NCI-H2196 (cell line): ENCODE results near the gene FAM89B.

Source experiments
- DNase-seq: peaks from one replicate; lab custom pipeline; 2025; ENCODE audit not compliant: unreplicated experiment; lab: John Stamatoyannopoulos, UW

The FAM89B gene

DNA sequence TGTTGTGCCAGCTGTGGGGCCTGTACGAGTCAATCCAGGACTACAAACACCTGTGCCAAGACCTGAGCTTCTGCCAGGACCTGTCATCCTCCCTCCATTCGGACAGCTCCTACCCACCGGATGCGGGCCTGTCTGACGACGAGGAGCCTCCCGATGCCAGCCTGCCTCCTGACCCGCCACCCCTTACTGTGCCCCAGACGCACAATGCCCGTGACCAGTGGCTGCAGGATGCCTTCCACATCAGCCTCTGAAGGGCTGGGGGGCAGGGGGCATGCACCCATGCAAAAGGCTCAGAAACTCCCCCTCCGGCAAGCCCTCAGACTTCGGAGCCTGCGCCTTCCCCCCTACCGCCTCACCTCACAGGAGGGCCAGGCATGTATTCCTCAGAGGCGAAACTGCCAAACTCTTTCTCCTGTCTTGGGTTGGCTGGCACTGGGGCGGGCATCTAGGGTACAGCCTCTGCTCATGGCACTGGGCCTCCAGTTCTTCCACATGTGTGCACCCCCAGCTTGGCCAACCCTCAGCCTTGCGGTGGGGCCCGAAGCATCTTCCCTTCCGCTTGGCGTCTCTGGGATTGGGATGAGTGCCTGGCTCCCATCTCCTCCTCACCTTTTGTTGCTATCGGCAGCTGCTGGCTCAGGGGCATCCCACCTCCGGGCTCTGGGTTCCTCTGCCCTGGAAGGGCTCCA is 1.2 kb downstream of the FAM89B start:
- no peak for DNase-seq

DNA sequence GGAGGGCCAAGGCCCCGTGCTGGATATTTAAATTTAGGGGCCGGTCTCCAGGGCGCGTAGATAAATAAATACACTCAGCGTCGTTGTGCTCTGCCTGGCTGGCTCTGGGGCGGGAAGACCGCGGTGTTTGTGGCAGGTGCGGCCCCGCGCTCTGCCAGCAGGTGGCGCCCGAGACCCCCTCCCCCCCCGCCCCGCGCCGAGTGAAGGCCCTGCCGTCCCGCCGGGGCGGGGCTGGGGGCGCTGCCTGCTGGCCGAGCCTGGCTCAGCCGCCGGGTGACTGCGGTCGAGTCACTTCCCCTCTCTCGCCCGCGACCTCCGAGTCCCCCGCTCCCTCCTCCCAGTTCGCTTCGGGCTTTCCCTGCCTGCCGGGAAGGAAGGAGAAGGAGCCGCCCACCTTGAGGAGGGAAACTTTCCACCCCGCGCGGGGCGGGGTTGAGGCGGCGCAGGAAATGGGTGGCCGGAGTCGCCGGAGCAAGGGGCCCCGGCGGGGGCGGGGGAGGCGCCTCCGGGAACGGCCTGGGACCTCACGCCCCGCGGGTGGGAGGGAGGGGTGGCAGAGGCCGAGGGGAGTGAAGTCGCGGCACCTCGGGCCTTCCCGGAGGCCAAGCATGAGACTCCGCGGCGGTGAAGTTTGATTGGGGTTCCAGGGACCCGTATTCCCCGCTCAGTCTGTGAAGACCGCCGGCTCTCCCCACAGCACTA is 1.9 kb downstream of the FAM89B start:
- peak; percentile 91 for DNase-seq

DNA sequence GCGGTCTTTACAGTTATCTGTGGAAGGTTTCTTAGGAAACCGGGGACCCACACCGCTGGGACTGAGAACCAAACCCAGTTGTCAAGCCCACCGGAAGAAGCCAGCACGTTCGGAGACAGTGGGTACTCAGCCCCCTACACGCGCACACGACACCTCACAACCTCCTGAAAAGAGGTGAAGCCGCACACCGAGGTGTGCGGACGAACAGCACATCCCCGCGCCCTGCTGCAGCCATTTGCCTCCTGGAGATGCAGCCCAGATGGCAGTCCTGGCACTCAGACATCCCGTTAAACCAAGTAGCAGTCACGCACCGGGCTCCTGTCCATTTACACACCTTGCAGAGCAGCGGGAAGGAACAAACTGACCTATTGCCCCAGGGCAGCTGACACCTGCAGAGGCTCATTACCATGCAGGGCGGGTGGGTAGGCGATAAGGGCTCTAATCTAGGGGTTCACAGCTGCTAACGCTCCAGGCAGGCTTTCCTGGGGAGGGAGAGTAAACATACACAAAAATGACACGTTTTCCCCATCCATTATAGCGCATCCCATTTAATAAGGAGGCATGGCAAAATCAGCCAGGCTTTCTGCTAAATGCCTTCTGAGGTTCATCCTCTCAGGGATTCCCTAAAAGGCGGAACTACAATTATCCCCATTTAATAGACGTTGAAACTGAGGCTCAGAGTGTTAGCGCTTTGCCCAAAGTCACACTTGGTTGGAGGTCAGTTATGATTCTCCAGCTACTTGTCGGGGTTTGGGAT is 2.7 kb downstream of the FAM89B start:
- DNase-seq = no peak

DNA sequence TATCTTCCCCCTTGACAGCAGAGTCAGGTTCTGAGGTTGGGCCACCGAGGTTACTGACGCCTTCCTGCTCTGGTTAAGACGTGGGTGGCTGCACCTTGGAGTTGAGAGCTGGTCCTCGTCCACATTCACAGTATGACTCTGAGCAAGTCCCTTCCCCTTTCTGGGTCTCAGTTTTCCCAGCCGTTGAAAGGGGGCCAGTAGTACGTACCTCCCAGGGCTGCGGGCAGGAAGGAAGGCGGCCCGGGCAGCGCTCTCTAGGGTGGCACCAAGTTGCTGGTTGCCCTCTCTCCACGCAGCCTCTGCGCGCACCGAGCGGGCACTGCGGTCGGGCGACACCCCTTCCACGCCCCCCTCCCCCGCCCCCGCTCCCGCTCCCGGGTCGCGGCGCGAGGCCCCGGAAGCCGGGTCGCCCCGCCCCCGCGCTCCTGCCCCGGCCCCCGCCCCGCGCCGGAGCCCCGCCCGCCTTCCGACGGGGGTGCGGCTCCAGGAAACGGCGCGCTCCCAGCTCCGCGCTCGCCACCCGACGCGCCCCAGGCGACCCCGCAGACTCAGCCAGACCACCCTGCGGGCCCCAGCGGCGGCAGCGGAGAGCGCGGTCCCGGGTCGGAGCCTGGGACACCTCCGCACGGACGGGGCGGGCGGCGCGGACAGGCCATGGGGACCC is 3.4 kb downstream of the FAM89B start, which contains the start of gene EHBP1L1:
Gene EHBP1L1 (plus strand): TSS at position 486 of the 664 bp plus-strand sequence. CDS start 250 bp downstream, outside the sequence.
- DNase-seq = peak; percentile 75

- no peak for DNase-seq
Observed at GRCh38 chr11:65576232-65576866, 4.0 kb downstream of the FAM89B start.

- DNase-seq = peak; percentile 29
Observed at GRCh38 chr11:65576867-65577755, 4.8 kb downstream of the FAM89B start.

GRCh38 chr11:65577756-65578109 is 5.4 kb downstream of the FAM89B start:
- DNase-seq = no peak

DNA sequence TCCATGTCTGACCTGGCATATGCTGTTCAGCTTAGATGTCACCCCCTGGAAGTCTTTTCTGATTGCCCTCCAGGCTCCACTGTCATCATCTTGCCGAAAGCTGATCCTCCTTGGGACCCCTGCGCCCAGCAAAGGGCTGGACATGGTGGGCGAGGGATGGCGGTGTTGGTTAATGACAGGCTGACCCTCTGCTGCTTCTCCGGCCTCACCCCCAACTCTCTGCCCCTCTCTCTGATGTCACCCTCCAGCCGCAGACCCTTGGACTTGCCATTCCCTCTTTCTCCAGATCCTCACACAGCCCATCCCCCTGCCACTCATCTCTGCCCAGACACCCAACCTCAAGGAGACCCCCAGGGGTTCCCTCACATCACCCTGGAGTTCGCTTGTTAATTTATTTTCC is 5.8 kb downstream of the FAM89B start:
- no peak for DNase-seq

DNA sequence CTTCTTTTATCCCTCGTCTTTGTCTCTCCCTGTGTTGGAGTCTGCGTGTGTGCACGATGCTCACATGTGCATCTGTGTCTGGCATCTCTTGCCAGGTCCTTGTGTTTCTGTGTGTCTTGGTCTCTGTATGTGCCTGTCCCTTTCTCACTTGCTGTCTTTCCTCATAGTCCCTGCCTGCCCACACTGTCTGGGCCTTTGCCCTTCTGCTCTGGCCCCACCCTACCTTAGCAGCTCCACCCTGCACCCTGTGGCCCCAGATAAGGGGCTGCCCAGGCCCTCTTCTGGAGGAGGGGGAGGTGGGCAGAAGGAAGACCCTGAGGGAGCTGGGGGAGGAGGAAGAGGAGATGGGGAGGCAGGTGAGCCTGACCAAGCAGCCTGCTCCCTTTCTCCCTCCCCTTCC is 6.3 kb downstream of the FAM89B start:
- DNase-seq = no peak

- DNase-seq = no peak
Observed at GRCh38 chr11:65579291-65579690, 7.0 kb downstream of the FAM89B start.

- DNase-seq = no peak
Observed at GRCh38 chr11:65580031-65580692, 7.8 kb downstream of the FAM89B start.

- DNase-seq = no peak
Observed at GRCh38 chr11:65580756-65581155, 8.4 kb downstream of the FAM89B start.

DNA sequence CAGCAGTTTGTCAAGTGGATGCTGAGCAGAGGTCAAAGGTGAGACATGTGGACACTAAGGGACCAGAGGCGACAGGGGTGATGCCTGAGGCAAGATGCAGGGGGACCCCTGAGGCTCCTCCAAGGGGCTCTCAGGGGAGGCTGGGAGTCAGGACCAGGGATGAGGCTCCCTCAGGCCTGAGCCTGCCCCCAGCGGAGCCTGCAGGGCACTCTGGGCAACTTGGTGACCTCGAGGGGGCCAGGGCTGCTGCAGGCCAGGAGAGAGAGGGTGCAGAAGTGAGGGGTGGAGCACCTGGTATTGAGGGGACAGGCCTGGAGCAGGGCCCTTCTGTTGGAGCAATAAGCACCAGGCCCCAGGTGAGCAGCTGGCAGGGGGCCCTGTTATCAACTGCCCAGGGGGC is 9.6 kb downstream of the FAM89B start:
- no peak for DNase-seq

DNA sequence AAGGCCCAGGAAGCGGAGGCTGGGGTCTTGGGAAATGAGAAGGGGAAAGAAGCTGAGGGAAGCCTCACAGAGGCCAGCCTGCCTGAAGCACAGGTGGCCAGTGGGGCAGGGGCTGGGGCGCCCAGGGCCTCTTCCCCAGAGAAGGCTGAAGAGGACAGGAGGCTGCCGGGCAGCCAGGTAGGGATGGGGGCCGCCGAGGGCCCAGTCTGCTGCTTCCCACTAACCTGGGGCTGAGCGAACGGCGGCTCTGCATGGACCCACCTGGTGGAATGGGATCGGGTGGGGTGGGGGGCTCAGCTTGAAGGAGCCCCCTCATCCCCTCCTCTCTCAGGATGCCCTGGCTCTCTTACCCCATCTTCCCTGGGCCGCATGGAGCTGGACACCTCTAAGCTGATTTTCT is 11.3 kb downstream of the FAM89B start:
- no peak for DNase-seq

DNA sequence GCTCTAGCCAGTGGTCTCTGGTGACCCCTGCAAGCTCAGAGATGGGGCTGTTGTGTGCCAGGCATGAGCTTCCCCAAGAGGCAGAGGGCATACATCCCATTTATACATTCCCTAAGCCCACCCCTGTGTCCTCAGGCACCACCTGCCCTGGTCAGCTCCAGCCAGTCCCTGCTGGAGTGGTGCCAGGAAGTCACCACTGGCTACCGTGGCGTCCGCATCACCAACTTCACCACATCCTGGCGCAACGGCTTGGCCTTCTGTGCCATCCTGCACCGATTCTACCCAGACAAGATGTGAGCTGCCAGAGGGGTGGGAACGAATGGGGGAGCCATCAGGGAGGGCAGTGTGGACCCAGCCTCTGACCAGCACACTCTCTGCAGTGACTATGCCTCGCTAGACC is 11.8 kb downstream of the FAM89B start:
- DNase-seq = no peak

- DNase-seq = no peak
Observed at GRCh38 chr11:65584723-65585171, 12.4 kb downstream of the FAM89B start.

DNA sequence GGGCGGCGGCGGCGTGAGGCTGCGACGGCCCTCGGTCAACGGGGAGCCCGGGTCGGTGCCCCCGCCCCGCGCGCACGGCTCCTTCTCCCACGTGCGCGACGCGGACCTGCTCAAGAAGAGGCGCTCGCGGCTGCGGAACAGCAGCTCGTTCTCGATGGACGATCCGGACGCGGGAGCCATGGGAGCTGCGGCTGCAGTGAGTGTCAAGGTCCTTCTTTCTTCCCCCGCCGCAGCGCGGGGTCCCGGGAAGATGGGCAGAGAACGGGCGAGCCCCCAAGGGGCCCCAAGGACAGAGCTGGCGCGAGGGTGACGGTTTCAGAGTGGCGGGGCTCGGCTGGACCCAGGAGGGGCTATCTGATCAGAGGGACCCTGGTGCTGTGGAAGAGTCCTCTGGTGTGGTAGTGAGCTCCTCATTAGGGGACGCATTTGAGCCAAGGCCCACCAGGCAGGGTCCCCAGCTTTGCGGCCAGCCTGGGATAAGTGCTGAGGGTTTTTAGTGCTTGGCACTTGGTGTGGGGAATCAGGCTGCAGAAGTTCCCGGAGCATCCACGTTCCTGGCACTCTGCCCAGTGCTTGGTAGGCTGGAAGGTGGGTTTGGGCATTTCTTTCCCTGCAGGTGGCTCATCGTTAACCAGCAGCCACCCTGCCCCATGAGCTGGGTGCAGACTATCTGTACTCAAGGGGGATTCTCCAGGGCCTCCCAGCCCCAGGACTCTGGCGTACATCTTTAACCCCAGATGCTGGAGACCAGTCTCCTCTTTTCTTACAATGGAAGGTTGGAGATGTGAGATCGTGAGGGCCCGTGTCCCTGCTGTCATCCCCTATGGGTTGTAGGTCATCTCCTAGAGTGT is 13.3 kb downstream of the FAM89B start:
- DNase-seq = no peak

DNA sequence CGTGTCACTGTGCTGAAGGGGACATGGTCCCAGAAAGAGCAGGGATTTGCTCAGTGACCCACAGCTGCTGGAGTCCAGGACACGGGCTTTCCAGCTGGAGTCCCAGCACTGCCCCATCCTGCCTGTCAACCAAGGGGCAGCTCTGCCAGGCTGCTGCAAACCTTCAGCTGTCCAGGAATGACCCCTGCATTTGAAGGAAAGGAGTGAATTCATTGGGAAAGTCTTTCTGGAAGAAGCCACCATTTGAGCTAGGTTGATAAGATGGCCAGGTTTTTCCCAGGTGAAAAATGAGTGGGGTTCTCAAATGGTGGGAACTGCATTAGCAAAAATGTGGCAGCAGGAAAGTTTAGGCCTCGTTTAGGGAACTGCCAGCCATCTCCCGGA is 13.9 kb downstream of the FAM89B start:
- no peak for DNase-seq

DNA sequence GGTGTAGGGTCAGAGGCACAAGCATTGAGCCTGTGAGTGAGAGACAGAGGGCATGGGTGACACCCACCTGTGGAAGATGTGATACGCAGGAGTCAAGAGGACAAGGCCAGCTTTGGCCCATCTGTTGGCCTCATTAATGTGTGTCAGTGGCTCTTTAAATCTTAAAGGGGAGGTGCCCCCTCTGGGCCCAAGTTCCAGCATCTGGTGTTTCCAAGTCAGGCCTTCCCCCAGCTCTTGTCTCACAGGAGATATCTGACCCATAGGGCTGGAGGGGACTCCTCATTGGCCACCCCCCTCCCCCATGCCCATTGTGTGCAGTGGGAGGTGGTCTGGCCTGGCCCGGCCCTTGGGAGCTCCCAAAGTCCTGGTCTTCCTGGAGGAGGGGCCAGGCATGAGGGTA is 14.3 kb downstream of the FAM89B start:
- no peak for DNase-seq
